HepG2 (cell line): ENCODE measurements around the gene NRIP2. TPM values are rescaled to one million over a fixed set of nuclear protein-coding genes. Genes with fewer than 3 reads are reported as not detected.
A peak's percentile ranks its signal among the peaks of the same experiment; 100 is the strongest.

Experiments
- EEA1 ChIP-seq: sonication (generic); formaldehyde crosslinking; IDR thresholded peaks from 2 replicates; pipeline ENCODE4 v1.5.1; 2020; ENCODE audit warnings: mild to moderate bottlenecking, missing genetic modification reagents, borderline replicate concordance
- EP300 ChIP-seq, 3 experiments: sonication (generic) in 1 of 3; formaldehyde crosslinking in 1 of 3; IDR thresholded peaks; 2 replicates each; pipeline versions ENCODE4 v1.5.1 to v1.6.1; 2011 to 2020; ENCODE audit warnings: low read depth in 2 of 3, low read length in 2 of 3, borderline replicate concordance in 1 of 3, improper control_type of control experiment in 1 of 3, mild to moderate bottlenecking in 1 of 3, missing genetic modification reagents in 1 of 3, moderate library complexity in 1 of 3
- FIP1L1 ChIP-seq: fragments of 200-400 bp; formaldehyde crosslinking; IDR thresholded peaks from 2 replicates; pipeline ENCODE4 v1.6.1; 2018; ENCODE audit warnings: low read depth, mild to moderate bottlenecking, low read length, moderate library complexity, borderline replicate concordance; ENCODE audit not compliant: insufficient read depth
- FLYWCH1 ChIP-seq: sonication (generic); formaldehyde crosslinking; IDR thresholded peaks from 2 replicates; pipeline ENCODE4 v1.8.1; 2023; ENCODE audit warnings: mild to moderate bottlenecking, missing genetic modification reagents
- HMGXB3 ChIP-seq: sonication (generic); formaldehyde crosslinking; IDR thresholded peaks from 2 replicates; pipeline ENCODE4 v1.4.0; 2020; ENCODE audit warnings: missing genetic modification reagents, borderline replicate concordance
- IRF9 ChIP-seq: sonication (generic); formaldehyde crosslinking; IDR thresholded peaks from 2 replicates; pipeline ENCODE4 v1.8.0; 2022; ENCODE audit warnings: missing genetic modification reagents, mild to moderate bottlenecking, borderline replicate concordance
- KDM6A ChIP-seq: IDR thresholded peaks from 2 replicates; pipeline ENCODE4 v1.6.1; 2016; ENCODE audit warnings: low read depth
- NCOR1 ChIP-seq: fragments of 200-600 bp; sonication (generic); IDR thresholded peaks from 2 replicates; pipeline ENCODE4 v1.7.0; 2017; ENCODE audit warnings: antibody characterized with exemption, low read length, borderline replicate concordance
- TERF1 ChIP-seq: sonication (generic); formaldehyde crosslinking; IDR thresholded peaks from 2 replicates; pipeline ENCODE4 v1.8.0; 2022; ENCODE audit warnings: mild to moderate bottlenecking, missing genetic modification reagents, moderate library complexity
- TRIM24 ChIP-seq: sonication (generic); formaldehyde crosslinking; IDR thresholded peaks from 2 replicates; pipeline ENCODE4 v1.8.0; 2022; ENCODE audit warnings: mild to moderate bottlenecking, missing genetic modification reagents
- ZBTB46 ChIP-seq: sonication (generic); formaldehyde crosslinking; IDR thresholded peaks from 2 replicates; pipeline ENCODE4 v1.4.0; 2020; ENCODE audit warnings: mild to moderate bottlenecking, missing genetic modification reagents, borderline replicate concordance
- ZMYM3 ChIP-seq: sonication (generic); formaldehyde crosslinking; IDR thresholded peaks from 2 replicates; pipeline ENCODE4 v1.5.1; 2020; ENCODE audit warnings: mild to moderate bottlenecking, missing genetic modification reagents
- ZNF496 ChIP-seq: sonication (generic); formaldehyde crosslinking; IDR thresholded peaks from 2 replicates; pipeline ENCODE4 v1.8.1; 2023; ENCODE audit warnings: mild to moderate bottlenecking, moderate library complexity, missing genetic modification reagents; ENCODE audit not compliant: insufficient replicate concordance
- ZNF629 ChIP-seq: sonication (generic); formaldehyde crosslinking; conservative IDR thresholded peaks from 2 replicates; pipeline ENCODE4 v1.5.0; 2020; ENCODE audit warnings: missing genetic modification reagents
- ZNF660 ChIP-seq: sonication (generic); formaldehyde crosslinking; IDR thresholded peaks from 2 replicates; pipeline ENCODE4 v1.5.1; 2020; ENCODE audit warnings: mild to moderate bottlenecking, low read depth, missing genetic modification reagents, borderline replicate concordance
- ZNF770 ChIP-seq: sonication (generic); formaldehyde crosslinking; IDR thresholded peaks from 2 replicates; pipeline ENCODE4 v1.5.0; 2020; ENCODE audit warnings: mild to moderate bottlenecking, missing genetic modification reagents
- polyA plus RNA-seq, 8 experiments: library from polyadenylated mRNA; depleted of rRNA in 3 of 8; stranded (reverse) in 7 of 8; unstranded in 1 of 8; fragments of >200 nt; fragmentation: Illumina TruSeq in 4 of 8; extraction: Trizol in 4 of 8; gene quantifications; 2 replicates each; pipeline versions ENCODE4 v1.2.1 to v1.2.3, GENCODE V29; 2011 to 2016; ENCODE audit warnings: low read depth in 4 of 8, missing spikeins in 1 of 8, mixed read lengths in 1 of 8; ENCODE audit not compliant: insufficient read depth in 1 of 8
- total RNA-seq, 5 experiments: library from RNA; depleted of rRNA; stranded (reverse); fragments of >200 nt; fragmentation: Illumina TruSeq; extraction: Trizol; gene quantifications; 2 replicates each; pipeline ENCODE4 v1.2.3, GENCODE V29; 2016; ENCODE audit warnings: low read depth in 1 of 5

Gene NRIP2
- total and polyA plus RNA-seq, 2 of the 13 experiments (the other 11 are each of a cell fraction or from before 2014, with no cell fraction given): not detected

GRCh38 chr12:2794736-2795289, 40.0 kb downstream of the NRIP2 start, which contains the start of gene FKBP4 (continued):
- TF ChIP-seq ZBTB46 (CRISPR knock-in tag): no peak
- 0 out of 2 replicates have a peak, but pooled peaks have one; percentile 18 for TF ChIP-seq ZNF629 (CRISPR knock-in tag)
- 0 out of 2 replicates have a peak, but pooled peaks have one; percentile 26 for TF ChIP-seq HMGXB3 (CRISPR knock-in tag)
- no peak for TF ChIP-seq ZMYM3 (CRISPR knock-in tag)
- no peak; the same call in 1 of the 2 replicates for TF ChIP-seq TERF1 (CRISPR knock-in tag)
- 0 out of 2 replicates have a peak, but pooled peaks have one; percentile 54 for TF ChIP-seq IRF9
- peak; percentile 59; the same call in 1 of the 2 replicates for TF ChIP-seq EEA1
- TF ChIP-seq ZNF660 (CRISPR knock-in tag): no peak
- no peak for TF ChIP-seq FLYWCH1 (CRISPR knock-in tag)
- TF ChIP-seq ZNF770: no peak
- TF ChIP-seq FIP1L1: no peak
- no peak for TF ChIP-seq KDM6A (CRISPR knock-in tag)
- TF ChIP-seq TRIM24 (CRISPR knock-in tag): no peak
- no peak for TF ChIP-seq NCOR1
- TF ChIP-seq ZNF496 (CRISPR knock-in tag): no peak
- peak in 1 of 2 experiments; percentile 36; a peak in 1 of 4 replicates for TF ChIP-seq EP300 (IDR thresholded peaks at IDR 0.05; ENCODE audit: low read depth in 2 of 2, low read length in 2 of 2)
- no peak for TF ChIP-seq EP300 (CRISPR knock-in tag; IDR thresholded peaks at IDR 0.05; ENCODE audit: borderline replicate concordance)
